ENCODE results near the gene MASP2.
"Not testable (repeated sequence)": the region's sequence is repeated elsewhere in the genome, so short reads cannot be mapped to it uniquely, and the experiment has no call there.

MASP2 gene

GRCh38 chr1:11046625-11047365 lies at the start of gene MASP2:
TSS of gene MASP2 (minus strand) at chr1:11047239. CDS start at chr1:11047207, 32 bp downstream.
- no peaks in the 10 kb centered on the region for H3K36me3 ChIP-seq (ENCODE audit: insufficient read depth, low read length)
- H3K9me3 ChIP-seq (ENCODE audit: control insufficient read depth, insufficient read depth, low read length), result no peaks in the 10 kb centered on the region
- no peak within 1 kb of the TSS for H3K9ac ChIP-seq (ENCODE audit: low read depth, low read length)
- peaks cover 1% of the 10 kb centered on the region; the same call in 1 of the 2 replicates for H3K4me1 ChIP-seq (ENCODE audit: insufficient read depth, low read length)

DNA sequence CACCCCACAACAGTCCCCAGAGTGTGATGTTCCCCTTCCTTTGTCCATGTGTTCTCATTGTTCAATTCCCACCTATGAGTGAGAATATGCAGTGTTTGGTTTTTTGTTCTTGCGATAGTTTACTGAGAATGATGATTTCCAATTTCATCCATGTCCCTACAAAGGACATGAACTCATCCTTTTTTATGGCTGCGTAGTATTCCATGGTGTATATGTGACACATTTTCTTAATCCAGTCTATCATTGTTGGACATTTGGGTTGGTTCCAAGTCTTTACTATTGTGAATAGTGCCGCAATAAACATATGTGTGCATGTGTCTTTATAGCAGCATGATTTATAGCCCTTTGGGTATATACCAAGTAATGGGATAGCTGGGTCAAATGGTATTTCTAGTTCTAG lies 36.7 kb upstream of the MASP2 start:
- peaks cover 35% of the 10 kb centered on the region for H3K36me3 ChIP-seq (ENCODE audit: insufficient read depth, low read length)
- H3K9me3 ChIP-seq (ENCODE audit: control insufficient read depth, insufficient read depth, low read length); H3K4me1 ChIP-seq (ENCODE audit: insufficient read depth, low read length); H3K9ac ChIP-seq (ENCODE audit: low read depth, low read length): not testable (repeated sequence)

DNA sequence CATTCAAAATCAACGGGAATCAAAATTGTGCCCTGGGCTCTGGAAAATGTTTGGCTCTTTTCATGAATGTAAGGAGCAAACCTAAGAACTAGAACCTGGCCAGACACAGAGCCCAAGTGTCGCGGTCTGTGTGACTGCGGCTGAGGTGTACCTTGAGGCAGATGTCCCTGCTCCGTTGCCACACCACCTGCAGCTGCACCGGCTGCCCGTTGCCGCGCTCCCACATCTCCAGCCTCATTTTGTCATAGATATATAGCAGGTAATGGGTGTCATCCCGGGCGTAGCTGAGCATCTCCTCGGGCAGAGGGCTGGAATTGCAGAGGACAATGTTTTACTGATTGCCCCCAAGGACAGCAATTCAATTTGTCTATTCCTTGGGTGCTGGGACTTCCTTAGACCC lies 33.9 kb upstream of the MASP2 start:
- Histone ChIP-seq H3K9ac (ENCODE audit: low read depth, low read length) (no peak overlapping the region), H3K9me3 (ENCODE audit: control insufficient read depth, insufficient read depth, low read length) (no peaks in the 10 kb centered on the region), H3K4me1 (ENCODE audit: insufficient read depth, low read length) (no peaks in the 10 kb centered on the region), H3K36me3 (ENCODE audit: insufficient read depth, low read length) (peaks cover 48% of the 10 kb centered on the region)

GRCh38 chr1:11078631-11079030 lies 31.6 kb upstream of the MASP2 start:
- H3K9me3 ChIP-seq (ENCODE audit: control insufficient read depth, insufficient read depth, low read length), result no peaks in the 10 kb centered on the region
- H3K36me3 ChIP-seq (ENCODE audit: insufficient read depth, low read length), result peaks cover 63% of the 10 kb centered on the region
- H3K9ac ChIP-seq (ENCODE audit: low read depth, low read length), result no peak overlapping the region
- H3K4me1 ChIP-seq (ENCODE audit: insufficient read depth, low read length), result no peaks in the 10 kb centered on the region

DNA sequence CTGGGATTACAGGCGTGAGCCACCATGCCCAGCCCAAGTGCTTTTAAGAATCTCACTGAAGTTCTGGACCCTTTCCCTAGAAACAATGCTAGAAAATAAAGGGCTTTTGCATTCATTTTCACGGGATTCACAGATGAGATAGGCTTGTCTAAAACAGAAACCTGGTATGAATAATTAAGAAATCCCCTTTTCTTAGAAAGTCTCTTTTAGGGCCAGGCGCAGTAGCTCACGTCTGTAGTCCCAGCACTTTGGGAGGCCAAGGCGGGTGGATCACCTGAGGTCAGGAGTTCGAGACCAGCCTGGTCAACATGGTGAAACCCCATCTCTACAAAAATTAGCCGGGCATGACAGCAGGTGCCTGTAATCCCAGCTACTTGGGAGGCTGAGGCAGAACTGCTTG lies 26.4 kb upstream of the MASP2 start:
- peaks cover 56% of the 10 kb centered on the region for H3K36me3 ChIP-seq (ENCODE audit: insufficient read depth, low read length)
- H3K9ac ChIP-seq (ENCODE audit: low read depth, low read length); H3K4me1 ChIP-seq (ENCODE audit: insufficient read depth, low read length); H3K9me3 ChIP-seq (ENCODE audit: control insufficient read depth, insufficient read depth, low read length): not testable (repeated sequence)

- no peak overlapping the region for H3K9ac ChIP-seq (ENCODE audit: low read depth, low read length)
- H3K9me3 ChIP-seq (ENCODE audit: control insufficient read depth, insufficient read depth, low read length), result no peaks in the 10 kb centered on the region
- peaks cover 64% of the 10 kb centered on the region for H3K36me3 ChIP-seq (ENCODE audit: insufficient read depth, low read length)
- no peaks in the 10 kb centered on the region for H3K4me1 ChIP-seq (ENCODE audit: insufficient read depth, low read length)
Observed at GRCh38 chr1:11072216-11072917, 25.3 kb upstream of the MASP2 start.

DNA sequence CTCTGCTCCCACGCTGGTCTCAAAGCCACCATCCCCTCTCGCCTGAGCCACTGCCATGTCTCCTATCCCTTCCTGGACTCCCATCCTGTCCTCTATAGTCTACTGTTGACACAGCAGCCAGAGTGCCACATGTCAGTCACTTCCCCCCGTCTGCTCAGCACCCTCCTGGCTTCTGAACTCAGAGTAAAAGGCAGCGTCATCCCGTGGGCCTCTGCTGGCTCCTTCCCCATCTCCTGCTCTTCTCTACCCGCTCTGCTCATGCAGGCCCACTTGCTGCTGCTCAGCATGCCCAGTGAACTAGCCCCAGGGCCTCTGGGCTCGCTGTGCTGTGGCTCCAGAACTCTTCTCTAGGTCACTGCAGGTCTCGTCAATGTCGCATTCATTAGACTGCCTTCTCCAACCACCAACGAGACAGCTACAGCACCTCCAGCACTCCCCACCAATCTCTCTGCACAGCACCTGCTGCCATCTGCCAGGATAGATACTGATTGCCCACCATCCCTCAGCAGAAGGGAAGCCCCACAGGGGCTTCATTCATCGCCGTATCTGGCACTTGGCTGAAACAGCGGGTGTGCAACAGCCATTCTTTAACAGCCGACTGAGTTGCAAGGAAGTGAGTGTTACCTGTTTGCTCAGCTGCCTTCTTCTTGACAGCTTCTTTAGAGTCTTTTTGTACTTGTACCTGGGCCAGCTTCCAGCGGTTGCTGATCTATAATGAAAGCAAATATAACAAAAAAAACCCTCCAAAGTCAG lies 24.6 kb upstream of the MASP2 start:
- no peaks in the 10 kb centered on the region for H3K4me1 ChIP-seq (ENCODE audit: insufficient read depth, low read length)

GRCh38 chr1:11070876-11071275 lies 23.8 kb upstream of the MASP2 start:
- no peaks in the 10 kb centered on the region for H3K4me1 ChIP-seq (ENCODE audit: insufficient read depth, low read length)
- H3K36me3 ChIP-seq (ENCODE audit: insufficient read depth, low read length), result peaks cover 56% of the 10 kb centered on the region
- H3K9me3 ChIP-seq (ENCODE audit: control insufficient read depth, insufficient read depth, low read length), result no peaks in the 10 kb centered on the region
- H3K9ac ChIP-seq (ENCODE audit: low read depth, low read length), result no peak overlapping the region

More for the DNA sequence above, 24.6 kb upstream of the MASP2 start:
- H3K9ac ChIP-seq (ENCODE audit: low read depth, low read length), result no peak overlapping the region
- no peaks in the 10 kb centered on the region for H3K9me3 ChIP-seq (ENCODE audit: control insufficient read depth, insufficient read depth, low read length)
- peaks cover 62% of the 10 kb centered on the region for H3K36me3 ChIP-seq (ENCODE audit: insufficient read depth, low read length)

DNA sequence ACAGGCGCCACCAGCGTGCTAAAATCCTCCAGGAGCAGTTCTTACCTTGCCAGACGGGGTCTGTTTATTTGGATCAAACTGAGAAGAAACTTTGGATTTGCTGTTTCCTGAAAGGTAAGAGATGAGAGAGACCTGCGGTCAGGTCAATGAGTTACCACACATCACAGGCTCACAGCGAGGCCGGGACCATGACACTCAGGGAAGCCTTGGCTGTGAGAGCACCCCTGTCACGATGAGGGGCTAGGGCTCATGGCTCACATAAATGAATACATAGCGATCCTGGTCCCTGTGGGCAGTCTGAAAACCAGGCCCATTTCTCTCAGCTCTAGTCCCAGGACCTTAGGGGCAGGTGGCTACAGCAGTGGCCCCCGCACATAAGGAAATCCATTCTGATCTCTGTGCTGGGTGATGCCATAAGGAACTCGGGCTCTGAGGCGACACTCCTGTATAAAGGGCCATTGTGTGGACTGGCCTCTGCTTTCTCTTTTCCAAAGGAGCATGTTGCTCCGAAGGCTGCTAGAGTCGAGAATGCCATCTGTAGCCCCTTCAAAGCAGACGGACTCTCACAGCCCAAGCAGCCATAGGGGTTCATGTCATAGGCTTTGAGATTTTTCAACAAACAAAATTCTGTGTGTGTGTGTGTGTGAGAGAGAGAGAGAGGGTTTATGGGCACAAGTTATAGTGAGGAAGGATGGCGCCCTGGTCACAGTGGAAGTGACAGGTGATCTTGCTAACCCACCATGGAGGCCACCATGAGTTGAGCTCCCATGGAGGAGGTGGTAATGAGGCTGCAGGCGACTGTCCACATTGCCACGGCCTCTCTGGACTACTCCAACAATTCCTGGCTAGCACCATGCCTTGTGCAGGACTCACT lies 21.8 kb upstream of the MASP2 start:
- Histone ChIP-seq H3K9ac (ENCODE audit: low read depth, low read length) (no peak overlapping the region), H3K9me3 (ENCODE audit: control insufficient read depth, insufficient read depth, low read length) (no peaks in the 10 kb centered on the region), H3K36me3 (ENCODE audit: insufficient read depth, low read length) (peaks cover 42% of the 10 kb centered on the region), H3K4me1 (ENCODE audit: insufficient read depth, low read length) (no peaks in the 10 kb centered on the region)

DNA sequence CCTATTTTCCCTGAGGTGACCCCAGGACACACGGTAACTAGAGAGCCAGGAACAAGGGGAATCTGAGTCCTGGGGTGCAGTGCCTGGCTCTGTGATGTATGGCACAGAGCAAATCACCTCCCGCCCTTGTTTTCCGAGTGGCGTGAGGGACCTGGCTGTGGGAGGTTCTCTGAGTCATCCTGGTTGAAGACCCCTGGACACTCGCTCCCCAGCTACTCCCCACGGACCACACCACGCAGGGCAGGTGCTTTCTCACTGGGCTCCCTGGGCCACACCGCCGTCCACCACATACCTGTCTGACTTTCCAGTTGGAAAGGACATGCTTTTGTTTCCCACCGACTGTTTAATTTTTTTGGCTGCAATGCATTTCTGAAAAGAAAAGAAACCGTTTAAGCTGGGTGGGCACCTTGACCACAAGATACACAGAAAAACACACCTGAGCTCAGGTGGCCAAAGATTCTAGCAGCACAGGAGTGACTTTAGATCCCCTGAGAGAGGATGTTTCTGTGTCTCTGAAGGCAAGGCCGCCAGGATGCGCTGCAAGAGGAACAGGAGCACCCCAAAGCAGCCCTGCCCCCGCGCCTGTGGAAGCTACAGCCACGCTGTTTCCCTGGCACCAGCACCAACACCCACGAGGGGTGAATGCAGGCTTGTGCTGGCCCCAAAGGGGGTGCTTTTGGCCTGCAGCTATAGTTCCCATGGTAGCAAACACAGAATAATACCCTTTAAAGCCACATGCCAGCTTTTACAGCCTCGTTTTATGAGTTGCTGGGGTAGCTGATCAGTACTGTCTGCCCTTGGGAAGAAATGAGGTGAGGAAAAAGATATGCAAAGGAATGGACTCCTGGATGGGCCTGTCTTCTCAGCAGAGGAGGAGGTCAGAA lies 20.9 kb upstream of the MASP2 start:
- H3K9me3 ChIP-seq (ENCODE audit: control insufficient read depth, insufficient read depth, low read length), result no peaks in the 10 kb centered on the region
- H3K4me1 ChIP-seq (ENCODE audit: insufficient read depth, low read length), result no peaks in the 10 kb centered on the region
- peaks cover 38% of the 10 kb centered on the region for H3K36me3 ChIP-seq (ENCODE audit: insufficient read depth, low read length)
- H3K9ac ChIP-seq (ENCODE audit: low read depth, low read length), result no peak overlapping the region

GRCh38 chr1:11065796-11066195 lies 18.8 kb upstream of the MASP2 start:
- no peak overlapping the region for H3K9ac ChIP-seq (ENCODE audit: low read depth, low read length)
- no peaks in the 10 kb centered on the region for H3K4me1 ChIP-seq (ENCODE audit: insufficient read depth, low read length)
- no peaks in the 10 kb centered on the region for H3K9me3 ChIP-seq (ENCODE audit: control insufficient read depth, insufficient read depth, low read length)
- peaks cover 25% of the 10 kb centered on the region for H3K36me3 ChIP-seq (ENCODE audit: insufficient read depth, low read length)

- no peak overlapping the region for H3K9ac ChIP-seq (ENCODE audit: low read depth, low read length)
- H3K36me3 ChIP-seq (ENCODE audit: insufficient read depth, low read length), result peaks cover 21% of the 10 kb centered on the region
- H3K9me3 ChIP-seq (ENCODE audit: control insufficient read depth, insufficient read depth, low read length), result no peaks in the 10 kb centered on the region
- H3K4me1 ChIP-seq (ENCODE audit: insufficient read depth, low read length), result no peaks in the 10 kb centered on the region
Observed at GRCh38 chr1:11064942-11065341, 17.9 kb upstream of the MASP2 start.

DNA sequence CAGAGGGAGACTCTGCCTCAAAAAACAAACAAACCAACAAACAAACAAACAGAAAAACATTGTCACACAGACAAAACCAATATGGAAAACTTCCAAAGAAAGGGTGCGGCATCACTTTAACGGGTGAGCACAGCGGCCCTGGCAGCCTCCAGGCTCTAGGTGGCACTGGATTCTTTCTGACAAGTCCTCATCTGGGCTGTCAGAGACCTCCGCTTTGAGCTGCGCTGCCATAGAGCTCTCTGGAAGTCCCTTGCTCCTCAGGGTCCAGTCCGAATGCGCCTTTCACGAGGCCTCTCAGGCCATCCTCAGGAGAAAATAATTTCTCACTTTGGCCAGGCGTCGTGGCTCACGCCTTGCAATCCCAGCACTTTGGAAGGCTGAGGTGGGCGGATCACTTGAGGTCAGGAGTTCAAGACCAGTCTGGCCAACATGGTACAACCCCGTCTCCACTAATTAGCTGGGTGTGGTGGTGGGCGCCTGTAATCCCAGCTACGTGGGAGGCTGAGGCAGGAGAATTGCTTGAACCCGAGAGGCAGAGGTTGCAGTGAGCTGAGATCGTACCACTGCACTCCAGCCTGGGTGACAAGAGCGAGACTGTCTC lies 17.0 kb upstream of the MASP2 start:
- H3K4me1 ChIP-seq (ENCODE audit: insufficient read depth, low read length); H3K9me3 ChIP-seq (ENCODE audit: control insufficient read depth, insufficient read depth, low read length); H3K9ac ChIP-seq (ENCODE audit: low read depth, low read length): not testable (repeated sequence)
- H3K36me3 ChIP-seq (ENCODE audit: insufficient read depth, low read length), result peaks cover 21% of the 10 kb centered on the region
